Right lung (tissue), 10 donors: ENCODE measurements around the gene OAF. TPM values are rescaled to one million over a fixed set of nuclear protein-coding genes. Genes with fewer than 3 reads are reported as not detected.
A peak's percentile ranks its signal among the peaks of the same experiment; 100 is the strongest.
"Not testable (repeated sequence)": the region's sequence is repeated elsewhere in the genome, so short reads cannot be mapped to it uniquely, and the experiment has no call there.

Source experiments
- DNase-seq, 2 donors: peaks; one replicate each; pipeline ENCODE4 v3.0.0-alpha.2; 2013
- long read RNA-seq, 8 donors: transcript quantifications; one replicate each; lab custom pipeline, GENCODE V29; 2026
- polyA plus RNA-seq, 5 donors: library from polyadenylated mRNA; unstranded; fragments of 120-200 nt; gene quantifications; one replicate each; pipeline versions ENCODE4 v1.2.1 to v1.2.3, GENCODE V29; 2013; ENCODE audit warnings: inconsistent platforms in 1 of 5, low replicate concordance in 1 of 5; ENCODE audit not compliant: insufficient read length in 5 of 5, insufficient read depth in 1 of 5

OAF gene
- 10 to 100 TPM; 20.2 to 41.1 (median 24.4) TPM for polyA plus RNA-seq
- long read RNA-seq, donor 1, transcript OAF-201 (4 exons, 2,525 nt): major isoform, 27 of 62 reads
- long read RNA-seq, donor 1, partial matches to known transcripts: 35 of 62 reads
- long read RNA-seq, donor 1, other reads (novel, unspliced or antisense): 0 of 62 reads
- long read RNA-seq, donor 2, transcript OAF-201 (4 exons, 2,525 nt): major isoform, 17 of 18 reads
- long read RNA-seq, donor 2, partial matches to known transcripts: 0 of 18 reads
- long read RNA-seq, donor 2, other reads (novel, unspliced or antisense): 0 of 18 reads
- long read RNA-seq, donor 3, transcript OAF-201 (4 exons, 2,525 nt): major isoform, 14 of 28 reads
- long read RNA-seq, donor 3, partial matches to known transcripts: 13 of 28 reads
- long read RNA-seq, donor 3, other reads (novel, unspliced or antisense): 0 of 28 reads
- long read RNA-seq, donor 4, transcript OAF-201 (4 exons, 2,525 nt): major isoform, 8 of 13 reads
- long read RNA-seq, donor 4, partial matches to known transcripts: 5 of 13 reads
- long read RNA-seq, donor 4, other reads (novel, unspliced or antisense): 0 of 13 reads
- long read RNA-seq, donor 5, transcript OAF-201 (4 exons, 2,525 nt): major isoform, 11 of 21 reads
- long read RNA-seq, donor 5, partial matches to known transcripts: 8 of 21 reads
- long read RNA-seq, donor 5, other reads (novel, unspliced or antisense): 0 of 21 reads
- long read RNA-seq, donor 6, transcript OAF-201 (4 exons, 2,525 nt): major isoform, 25 of 43 reads
- long read RNA-seq, donor 6, partial matches to known transcripts: 17 of 43 reads
- long read RNA-seq, donor 6, other reads (novel, unspliced or antisense): 0 of 43 reads
- long read RNA-seq, donor 7, transcript OAF-201 (4 exons, 2,525 nt): major isoform, 15 of 20 reads
- long read RNA-seq, donor 7, partial matches to known transcripts: 5 of 20 reads
- long read RNA-seq, donor 7, other reads (novel, unspliced or antisense): 0 of 20 reads
- long read RNA-seq, donor 8, transcript OAF-201 (4 exons, 2,525 nt): major isoform, 6 of 6 reads
- long read RNA-seq, donor 8, partial matches to known transcripts: 0 of 6 reads
- long read RNA-seq, donor 8, other reads (novel, unspliced or antisense): 0 of 6 reads

- peak; percentile 87 to 89 for DNase-seq
Observed at GRCh38 chr11:120210626-120211521, at the start of gene OAF. TSS of gene OAF (plus strand) at chr11:120211032. CDS start at chr11:120211280, 248 bp downstream.

GRCh38 chr11:120167659-120168058 lies 43.2 kb upstream of the OAF start:
- DNase-seq: no peak

GRCh38 chr11:120168108-120168959 lies 42.5 kb upstream of the OAF start:
- no peak for DNase-seq

- DNase-seq: peak; percentile 70 to 72
Observed at GRCh38 chr11:120168960-120169681, 41.7 kb upstream of the OAF start.

- no peak for DNase-seq
Observed at GRCh38 chr11:120169981-120170698, 40.7 kb upstream of the OAF start.

- DNase-seq: no peak
Observed at GRCh38 chr11:120170741-120171261, 40.0 kb upstream of the OAF start.

- DNase-seq: peak in 1 of 2 donors; percentile 53
Observed at GRCh38 chr11:120172054-120172911, 38.5 kb upstream of the OAF start.

GRCh38 chr11:120173019-120173705 lies 37.7 kb upstream of the OAF start:
- DNase-seq: no peak

- DNase-seq: no peak
Observed at GRCh38 chr11:120173807-120174206, 37.0 kb upstream of the OAF start.

GRCh38 chr11:120174866-120175265 lies 36.0 kb upstream of the OAF start:
- no peak for DNase-seq

GRCh38 chr11:120178561-120179056 lies 32.2 kb upstream of the OAF start:
- no peak for DNase-seq

- DNase-seq: no peak
Observed at GRCh38 chr11:120179057-120179672, 31.7 kb upstream of the OAF start.

- not testable (repeated sequence) for DNase-seq
Observed at GRCh38 chr11:120180063-120180462, 30.8 kb upstream of the OAF start.

GRCh38 chr11:120180551-120181232 lies 30.1 kb upstream of the OAF start:
- no peak for DNase-seq

GRCh38 chr11:120181376-120181975 lies 29.4 kb upstream of the OAF start:
- no peak for DNase-seq
